Measurements from ENCODE around the gene CDHR3. TPM values are rescaled to one million over a fixed set of nuclear protein-coding genes. Genes with fewer than 3 reads are reported as not detected.

Gene CDHR3
- total and polyA plus RNA-seq, 8 donors: 0.86 to 3.7 (median 1.9) TPM

DNA sequence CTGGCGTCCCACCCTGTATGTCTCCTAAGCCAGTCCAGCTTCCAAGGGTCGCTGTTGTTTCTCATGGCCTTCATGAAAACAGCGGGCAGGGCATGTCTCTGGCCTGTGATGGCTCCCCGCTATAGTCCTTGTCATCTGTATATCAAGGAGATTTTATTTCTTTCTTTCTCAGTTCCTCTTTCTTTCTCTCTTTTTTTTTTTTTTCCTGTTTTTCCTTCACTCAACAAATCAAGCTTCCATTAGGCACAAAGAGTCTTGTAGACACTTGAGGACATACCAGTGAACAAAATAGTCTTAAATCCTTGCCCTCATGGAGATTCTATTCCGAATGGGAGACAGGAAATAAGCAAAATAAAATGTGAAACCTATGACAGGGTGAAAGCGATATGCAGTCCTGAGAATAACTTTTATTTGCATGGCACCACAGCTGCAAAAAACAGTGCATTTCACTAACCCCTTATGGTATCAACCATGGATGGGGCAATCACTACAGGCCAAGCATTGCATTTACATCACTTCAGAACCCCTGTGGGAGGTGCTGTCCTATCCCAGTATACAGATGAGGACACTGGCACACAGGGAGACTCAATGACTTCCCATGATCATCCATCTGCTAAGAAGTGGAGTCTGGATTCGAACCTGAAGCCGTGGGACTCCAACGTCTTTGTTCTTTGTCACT, 98.4 kb downstream of the CDHR3 start:
- TF ChIP-seq, protein P1, sequence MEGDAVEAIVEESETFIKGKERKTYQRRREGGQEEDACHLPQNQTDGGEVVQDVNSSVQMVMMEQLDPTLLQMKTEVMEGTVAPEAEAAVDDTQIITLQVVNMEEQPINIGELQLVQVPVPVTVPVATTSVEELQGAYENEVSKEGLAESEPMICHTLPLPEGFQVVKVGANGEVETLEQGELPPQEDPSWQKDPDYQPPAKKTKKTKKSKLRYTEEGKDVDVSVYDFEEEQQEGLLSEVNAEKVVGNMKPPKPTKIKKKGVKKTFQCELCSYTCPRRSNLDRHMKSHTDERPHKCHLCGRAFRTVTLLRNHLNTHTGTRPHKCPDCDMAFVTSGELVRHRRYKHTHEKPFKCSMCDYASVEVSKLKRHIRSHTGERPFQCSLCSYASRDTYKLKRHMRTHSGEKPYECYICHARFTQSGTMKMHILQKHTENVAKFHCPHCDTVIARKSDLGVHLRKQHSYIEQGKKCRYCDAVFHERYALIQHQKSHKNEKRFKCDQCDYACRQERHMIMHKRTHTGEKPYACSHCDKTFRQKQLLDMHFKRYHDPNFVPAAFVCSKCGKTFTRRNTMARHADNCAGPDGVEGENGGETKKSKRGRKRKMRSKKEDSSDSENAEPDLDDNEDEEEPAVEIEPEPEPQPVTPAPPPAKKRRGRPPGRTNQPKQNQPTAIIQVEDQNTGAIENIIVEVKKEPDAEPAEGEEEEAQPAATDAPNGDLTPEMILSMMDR (IDR thresholded peaks at IDR 0.05): no peak
- Histone ChIP-seq H3K4me1 (peaks cover 0 to 7% (median 0%) of the 10 kb centered on the region in 3 donors), H3K36me3 (no peaks in the 10 kb centered on the region), H3K27ac (no peak overlapping the region), H3K4me3 (no peak overlapping the region), H3K27me3 (no peaks in the 10 kb centered on the region), H3K9me3 (no peaks in the 10 kb centered on the region)
- 86 to 91% methylated on average over 9 of the region's 9 CpGs for WGBS, 2 donors
- ATAC-seq: no peak
- intact Hi-C loops (cut with DNase I): loop anchor here in 1 of 3 donors (10.0 kb wide), 1 partner anchor 93 kb away; no protein-coding TSS in a partner anchor
- no peak for DNase-seq
- no peak for FAIRE-seq

DNA sequence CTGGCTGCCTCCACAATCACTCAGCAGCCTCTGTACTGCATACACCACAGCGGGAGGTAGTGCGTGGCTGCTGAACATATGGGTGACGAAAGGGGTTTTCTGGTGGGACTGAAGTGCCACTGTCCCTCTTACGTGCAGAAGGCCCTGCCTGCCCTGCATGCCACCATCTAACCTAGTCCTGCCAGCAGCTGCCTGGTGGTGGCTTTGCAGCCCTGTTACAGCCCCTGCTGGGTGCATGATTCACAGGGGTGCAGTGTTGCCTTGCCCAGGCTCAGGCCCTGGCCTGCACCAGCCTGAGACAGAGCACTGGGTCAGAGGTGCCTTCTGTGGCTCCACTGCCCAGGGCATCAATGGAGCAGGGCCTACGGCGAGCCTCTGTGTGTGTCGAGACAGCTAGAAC, 98.9 kb downstream of the CDHR3 start:
- intact Hi-C loops (cut with DNase I): loop anchor here in 1 of 3 donors (10.0 kb wide), 1 partner anchor 93 kb away; no protein-coding TSS in a partner anchor
- no peak for DNase-seq
- H3K36me3 ChIP-seq: no peaks in the 10 kb centered on the region
- FAIRE-seq: no peak
- no peaks in the 10 kb centered on the region for H3K27me3 ChIP-seq
- H3K27ac ChIP-seq: no peak overlapping the region
- H3K4me3 ChIP-seq: no peak overlapping the region
- TF ChIP-seq, protein P1 (IDR thresholded peaks at IDR 0.05): no peak
- WGBS, 2 donors: 94 to 99% methylated on average over 7 of the region's 7 CpGs
- ATAC-seq: no peak
- peaks cover 0 to 7% (median 0%) of the 10 kb centered on the region in 3 donors for H3K4me1 ChIP-seq
- no peaks in the 10 kb centered on the region for H3K9me3 ChIP-seq

DNA sequence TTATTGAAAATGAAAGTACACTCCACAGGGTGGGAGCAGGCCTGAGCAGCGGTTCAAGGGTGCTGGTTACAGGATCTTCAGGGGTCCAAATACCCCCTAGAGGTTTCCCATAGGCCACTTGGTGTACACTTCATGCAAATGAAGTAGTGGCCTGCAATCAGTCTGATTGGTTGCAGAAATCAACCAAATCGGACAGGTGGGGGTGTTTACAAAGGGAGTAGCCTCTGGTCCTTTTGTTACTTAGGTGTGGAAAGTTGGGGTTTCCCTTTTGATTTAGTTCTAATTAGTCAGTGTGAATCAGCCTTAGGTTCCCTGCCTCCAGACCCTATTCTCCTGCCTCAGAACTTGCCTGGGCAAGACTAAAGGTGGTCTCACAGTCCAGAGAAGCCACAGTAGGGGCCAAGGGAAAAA, 99.5 kb downstream of the CDHR3 start:
- H3K27me3 ChIP-seq: no peaks in the 10 kb centered on the region
- no peak overlapping the region for H3K4me3 ChIP-seq
- 82 to 86% methylated on average over 2 of the region's 2 CpGs for WGBS, 2 donors
- H3K4me1 ChIP-seq: peaks cover 0 to 7% (median 0%) of the 10 kb centered on the region in 3 donors
- no peaks in the 10 kb centered on the region for H3K36me3 ChIP-seq
- TF ChIP-seq, protein P1 (IDR thresholded peaks at IDR 0.05): no peak
- no peak for ATAC-seq
- no peak for DNase-seq
- no peak for FAIRE-seq
- intact Hi-C loops (cut with DNase I): loop anchor here in 1 of 3 donors (10.0 kb wide), 1 partner anchor 92 kb away; no protein-coding TSS in a partner anchor
- no peak overlapping the region for H3K27ac ChIP-seq
- no peaks in the 10 kb centered on the region for H3K9me3 ChIP-seq

DNA sequence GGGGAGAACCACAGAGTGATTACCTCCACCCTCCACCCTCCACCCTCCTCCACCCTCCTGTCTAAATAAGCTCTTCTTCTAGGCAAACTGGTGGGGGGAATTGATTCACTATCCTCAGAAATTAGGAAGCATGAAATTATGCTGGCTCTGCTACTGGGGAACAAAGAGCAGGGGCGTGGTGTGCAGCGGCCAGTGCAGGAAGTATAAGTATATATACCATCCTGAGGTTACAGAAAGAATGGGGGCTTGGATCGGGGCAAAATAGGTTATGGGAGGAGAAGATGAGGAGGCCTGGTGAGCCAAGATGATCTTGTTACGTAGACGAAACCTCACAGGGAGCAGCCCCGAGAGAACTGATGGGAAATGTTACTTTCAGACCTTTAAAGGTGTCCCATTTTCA, 100.0 kb downstream of the CDHR3 start:
- WGBS, 2 donors: 89 to 90% methylated on average over 6 of the region's 6 CpGs
- no peak for FAIRE-seq
- intact Hi-C loops (cut with DNase I): loop anchor here in 1 of 3 donors (10.0 kb wide), 1 partner anchor 92 kb away; no protein-coding TSS in a partner anchor
- Histone ChIP-seq H3K4me1 (peaks cover 0 to 5% (median 0%) of the 10 kb centered on the region in 3 donors), H3K27me3 (no peaks in the 10 kb centered on the region), H3K9me3 (no peaks in the 10 kb centered on the region), H3K27ac (no peak overlapping the region), H3K4me3 (no peak overlapping the region), H3K36me3 (no peaks in the 10 kb centered on the region)
- TF ChIP-seq, protein P1 (IDR thresholded peaks at IDR 0.05): no peak
- no peak for DNase-seq
- ATAC-seq: no peak

- H3K4me3 ChIP-seq: no peak overlapping the region
- no peaks in the 10 kb centered on the region for H3K27me3 ChIP-seq
- intact Hi-C loops (cut with DNase I): loop anchor here in 1 of 3 donors (10.0 kb wide), 1 partner anchor 91 kb away; no protein-coding TSS in a partner anchor
- no peak overlapping the region for H3K27ac ChIP-seq
- 90 to 93% methylated on average over 2 of the region's 2 CpGs for WGBS, 2 donors
- no peak for DNase-seq
- H3K4me1 ChIP-seq: no peaks in the 10 kb centered on the region
- TF ChIP-seq, protein P1 (IDR thresholded peaks at IDR 0.05): no peak
- H3K9me3 ChIP-seq: no peaks in the 10 kb centered on the region
- H3K36me3 ChIP-seq: no peaks in the 10 kb centered on the region
- ATAC-seq: no peak
- FAIRE-seq: no peak
These were observed 100.6 kb downstream of the CDHR3 start for GRCh38 chr7:106063692-106064091.
